Measurements from ENCODE around the gene SLC25A10. TPM values are rescaled to one million over a fixed set of nuclear protein-coding genes. Genes with fewer than 3 reads are reported as not detected.
A peak's percentile ranks its signal among the peaks of the same experiment; 100 is the strongest.

SLC25A10 gene
- total and polyA plus RNA-seq, 5 donors = 5.9 to 18.6 (median 9.8) TPM

DNA sequence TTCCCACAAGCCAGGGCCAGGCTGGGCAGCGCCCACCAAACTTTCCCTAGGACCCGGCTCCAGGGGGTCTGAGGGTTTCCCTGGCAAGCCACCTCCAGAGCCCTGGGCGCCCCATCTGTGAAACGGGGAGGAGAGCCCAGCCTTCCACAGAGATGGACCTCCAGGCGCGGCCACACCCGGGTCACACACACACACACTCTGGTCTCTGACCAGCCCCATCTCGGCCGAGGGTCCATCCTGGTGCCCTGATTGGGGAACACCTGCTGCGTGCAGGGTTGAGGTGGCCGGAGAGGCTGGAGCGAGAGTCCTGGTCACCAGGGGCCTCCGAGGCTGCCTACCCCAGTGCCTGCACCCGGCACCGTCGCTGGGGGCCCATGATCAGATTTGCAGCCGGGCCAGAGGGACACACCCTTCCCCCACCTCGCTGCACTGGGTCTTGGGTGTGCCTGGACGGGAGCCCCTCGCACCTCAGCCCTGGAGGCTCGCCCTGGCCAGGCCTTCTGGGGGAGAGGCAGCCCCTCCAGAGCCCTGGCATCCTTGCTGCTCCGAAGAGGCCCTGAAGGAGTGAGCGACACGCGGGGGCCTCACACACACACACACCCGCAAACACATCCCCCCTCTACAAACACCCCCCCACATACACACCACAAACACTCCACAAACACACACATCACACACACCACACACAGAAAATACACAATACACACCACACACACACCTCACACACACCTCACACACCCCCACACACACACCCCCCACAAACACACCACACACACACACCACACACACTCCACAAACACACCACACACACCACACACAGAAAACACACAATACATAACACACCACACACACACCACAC is 29.7 kb downstream of the SLC25A10 start:
- WGBS = 50% methylated on average over 26 of the region's 26 CpGs
- ATAC-seq = peak; percentile 43 to 45

More for the DNA sequence above, 29.7 kb downstream of the SLC25A10 start:
- H3K9me3 ChIP-seq (ENCODE audit: control insufficient read depth, low read length) = no peaks in the 10 kb centered on the region
- no peaks in the 10 kb centered on the region for H3K4me1 ChIP-seq (ENCODE audit: control insufficient read depth, insufficient read depth, low read length)
- H3K27ac ChIP-seq (ENCODE audit: low read length) = no peak overlapping the region
- intact Hi-C loops (cut with DNase I) = no loop called here
- H3K27me3 ChIP-seq (ENCODE audit: control insufficient read depth, insufficient read depth) = no peaks in the 10 kb centered on the region
- no peak for DNase-seq
- H3K4me3 ChIP-seq (ENCODE audit: low read length) = no peak overlapping the region

Small RNA genes lying within 50 kb of the gene (microRNA-seq; reads per million reads assigned to microRNA genes)
- 0 reads per million in 2 donors for gene MIR6786

Other genes with a start within 250 kb of the SLC25A10 start
- 100 to 1,000 TPM; 347 to 772 (median 510) TPM for gene ACTG1, start 199.5 kb upstream of the SLC25A10 start, total RNA-seq
- gene ACTG1, start 199.5 kb upstream of the SLC25A10 start, polyA plus RNA-seq = 410 TPM
- gene FSCN2, start 183.9 kb upstream of the SLC25A10 start, total RNA-seq = under 1 TPM; 0.45 to 0.63 (median 0.53) TPM
- gene FSCN2, start 183.9 kb upstream of the SLC25A10 start, polyA plus RNA-seq = 0.48 TPM
- 10 to 100 TPM; 12.0 to 15.3 (median 13.5) TPM for gene FAAP100, start 159.9 kb upstream of the SLC25A10 start, total RNA-seq
- 13.0 TPM for gene FAAP100, start 159.9 kb upstream of the SLC25A10 start, polyA plus RNA-seq
- 100 to 1,000 TPM in 1 of 4 donors, 10 to 100 TPM in 3; 83.5 to 106 (median 89.5) TPM for gene NPLOC4, start 75.2 kb upstream of the SLC25A10 start, total RNA-seq
- 36.8 TPM for gene NPLOC4, start 75.2 kb upstream of the SLC25A10 start, polyA plus RNA-seq
- gene TSPAN10, start 75.1 kb upstream of the SLC25A10 start, total RNA-seq = under 1 TPM in 2 of 4 donors, not detected in 2; 0.24 to 0.31 TPM
- gene TSPAN10, start 75.1 kb upstream of the SLC25A10 start, polyA plus RNA-seq = 0.27 TPM
- under 1 TPM in 1 of 4 donors, not detected in 3; 0.41 TPM for gene PDE6G, start 55.7 kb upstream of the SLC25A10 start, total RNA-seq
- gene PDE6G, start 55.7 kb upstream of the SLC25A10 start, polyA plus RNA-seq = not detected
- gene OXLD1, start 45.7 kb upstream of the SLC25A10 start, total RNA-seq = 10 to 100 TPM; 20.7 to 27.9 (median 24.6) TPM
- 41.0 TPM for gene OXLD1, start 45.7 kb upstream of the SLC25A10 start, polyA plus RNA-seq
- 1 to 10 TPM; 5.0 to 7.8 (median 6.7) TPM for gene CCDC137, start 45.5 kb upstream of the SLC25A10 start, total RNA-seq
- gene CCDC137, start 45.5 kb upstream of the SLC25A10 start, polyA plus RNA-seq = 10.9 TPM
- 10 to 100 TPM; 13.2 to 24.4 (median 16.8) TPM for gene ARL16, start 28.5 kb upstream of the SLC25A10 start, total RNA-seq
- 20.9 TPM for gene ARL16, start 28.5 kb upstream of the SLC25A10 start, polyA plus RNA-seq
- 10 to 100 TPM; 42.1 to 50.3 (median 47.9) TPM for gene HGS, start 28.3 kb upstream of the SLC25A10 start, total RNA-seq
- 48.6 TPM for gene HGS, start 28.3 kb upstream of the SLC25A10 start, polyA plus RNA-seq
- gene MRPL12, start 8.9 kb upstream of the SLC25A10 start, total RNA-seq = 100 to 1,000 TPM in 3 of 4 donors, 10 to 100 TPM in 1; 83.3 to 142 (median 112) TPM
- 310 TPM for gene MRPL12, start 8.9 kb upstream of the SLC25A10 start, polyA plus RNA-seq
- gene GCGR, start 91.9 kb downstream of the SLC25A10 start, total RNA-seq = not detected
- gene GCGR, start 91.9 kb downstream of the SLC25A10 start, polyA plus RNA-seq = not detected
- gene MCRIP1, start 121.0 kb downstream of the SLC25A10 start, total RNA-seq = 100 to 1,000 TPM in 2 of 4 donors, 10 to 100 TPM in 2; 88.1 to 120 (median 96.5) TPM
- gene MCRIP1, start 121.0 kb downstream of the SLC25A10 start, polyA plus RNA-seq = 146 TPM
- gene PPP1R27, start 122.8 kb downstream of the SLC25A10 start, total RNA-seq = under 1 TPM in 1 of 4 donors, not detected in 3; 0.85 TPM
- not detected for gene PPP1R27, start 122.8 kb downstream of the SLC25A10 start, polyA plus RNA-seq
- 100 to 1,000 TPM; 272 to 375 (median 350) TPM for gene P4HB, start 148.3 kb downstream of the SLC25A10 start, total RNA-seq
- gene P4HB, start 148.3 kb downstream of the SLC25A10 start, polyA plus RNA-seq = 278 TPM
- gene ARHGDIA, start 159.1 kb downstream of the SLC25A10 start, total RNA-seq = 100 to 1,000 TPM; 113 to 217 (median 142) TPM
- gene ARHGDIA, start 159.1 kb downstream of the SLC25A10 start, polyA plus RNA-seq = 101 TPM
- 10 to 100 TPM; 32.5 to 46.2 (median 39.1) TPM for gene ALYREF, start 179.3 kb downstream of the SLC25A10 start, total RNA-seq
- gene ALYREF, start 179.3 kb downstream of the SLC25A10 start, polyA plus RNA-seq = 18.9 TPM
- 100 to 1,000 TPM; 135 to 167 (median 148) TPM for gene ANAPC11, start 179.4 kb downstream of the SLC25A10 start, total RNA-seq
- 338 TPM for gene ANAPC11, start 179.4 kb downstream of the SLC25A10 start, polyA plus RNA-seq
- gene NPB, start 190.0 kb downstream of the SLC25A10 start, total RNA-seq = under 1 TPM; 0.14 to 0.53 (median 0.29) TPM
- gene NPB, start 190.0 kb downstream of the SLC25A10 start, polyA plus RNA-seq = 0.32 TPM
- gene PCYT2, start 199.1 kb downstream of the SLC25A10 start, total RNA-seq = 10 to 100 TPM; 16.7 to 24.8 (median 18.6) TPM
- gene PCYT2, start 199.1 kb downstream of the SLC25A10 start, polyA plus RNA-seq = 28.5 TPM
- gene SIRT7, start 205.9 kb downstream of the SLC25A10 start, total RNA-seq = 10 to 100 TPM in 1 of 4 donors, 1 to 10 TPM in 3; 7.6 to 10.1 (median 8.9) TPM
- gene SIRT7, start 205.9 kb downstream of the SLC25A10 start, polyA plus RNA-seq = 7.3 TPM
- gene MAFG, start 215.5 kb downstream of the SLC25A10 start, total RNA-seq = 10 to 100 TPM; 16.6 to 28.9 (median 26.0) TPM
- 18.4 TPM for gene MAFG, start 215.5 kb downstream of the SLC25A10 start, polyA plus RNA-seq
- 1 to 10 TPM; 2.7 to 8.5 (median 6.7) TPM for gene PYCR1, start 225.0 kb downstream of the SLC25A10 start, total RNA-seq
- 4.3 TPM for gene PYCR1, start 225.0 kb downstream of the SLC25A10 start, polyA plus RNA-seq
- gene MYADML2, start 234.9 kb downstream of the SLC25A10 start, total RNA-seq = 1 to 10 TPM in 2 of 4 donors, under 1 TPM in 1, not detected in 1; 0.51 to 1.9 (median 1.4) TPM
- gene MYADML2, start 234.9 kb downstream of the SLC25A10 start, polyA plus RNA-seq = 1.2 TPM
- not detected for gene NOTUM, start 248.9 kb downstream of the SLC25A10 start, total RNA-seq
- 0.05 TPM for gene NOTUM, start 248.9 kb downstream of the SLC25A10 start, polyA plus RNA-seq

Measured in right cardiac atrium (tissue), 5 donors.